Astrocyte of the spinal cord (primary cell): ENCODE results near the gene KIAA2012.

ENCODE experiments used
- DNase-seq: peaks from one replicate; pipeline ENCODE4 v3.0.0; 2011; ENCODE audit warnings: low read depth, low spot score
- H3K4me3 ChIP-seq: 2 replicates; pipeline ENCODE4 v1.5.1; 2011; ENCODE audit warnings: low read depth, mild to moderate bottlenecking, low read length, moderate library complexity
- in situ Hi-C: cut with HindIII; loops from 2 replicates; pipeline ENCODE4 v1.10.0; 2017; ENCODE audit warnings: low sequenced_read_pairs
- TF ChIP-seq, protein P1 (sequence below): IDR thresholded peaks from 2 replicates; pipeline ENCODE4 v1.5.1; 2012; ENCODE audit warnings: low read depth, mild to moderate bottlenecking, low read length, inconsistent platforms

Gene KIAA2012

DNA sequence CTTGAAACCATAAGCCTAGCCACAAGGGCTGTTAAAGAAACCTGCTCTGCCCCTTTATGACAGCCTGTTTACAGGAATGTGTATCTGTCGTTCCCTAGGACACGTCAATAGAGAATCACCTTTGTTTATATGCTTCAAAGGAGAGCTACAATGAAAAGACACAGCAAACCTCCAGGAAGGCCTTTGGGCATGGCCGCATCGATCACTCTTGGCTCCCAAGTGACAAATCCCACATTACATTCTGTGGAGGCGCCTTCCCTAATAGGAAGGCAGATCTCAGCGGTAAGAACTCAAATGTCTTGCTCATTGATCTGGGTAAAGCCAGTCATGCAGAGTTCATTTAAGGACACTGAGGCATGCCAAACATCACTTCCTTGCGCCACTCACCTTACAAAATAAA lies 26.5 kb downstream of the KIAA2012 start:
- DNase-seq: no peak
- H3K4me3 ChIP-seq: no peak overlapping the region
- in situ Hi-C loops: no loop called here
- TF ChIP-seq, protein P1, sequence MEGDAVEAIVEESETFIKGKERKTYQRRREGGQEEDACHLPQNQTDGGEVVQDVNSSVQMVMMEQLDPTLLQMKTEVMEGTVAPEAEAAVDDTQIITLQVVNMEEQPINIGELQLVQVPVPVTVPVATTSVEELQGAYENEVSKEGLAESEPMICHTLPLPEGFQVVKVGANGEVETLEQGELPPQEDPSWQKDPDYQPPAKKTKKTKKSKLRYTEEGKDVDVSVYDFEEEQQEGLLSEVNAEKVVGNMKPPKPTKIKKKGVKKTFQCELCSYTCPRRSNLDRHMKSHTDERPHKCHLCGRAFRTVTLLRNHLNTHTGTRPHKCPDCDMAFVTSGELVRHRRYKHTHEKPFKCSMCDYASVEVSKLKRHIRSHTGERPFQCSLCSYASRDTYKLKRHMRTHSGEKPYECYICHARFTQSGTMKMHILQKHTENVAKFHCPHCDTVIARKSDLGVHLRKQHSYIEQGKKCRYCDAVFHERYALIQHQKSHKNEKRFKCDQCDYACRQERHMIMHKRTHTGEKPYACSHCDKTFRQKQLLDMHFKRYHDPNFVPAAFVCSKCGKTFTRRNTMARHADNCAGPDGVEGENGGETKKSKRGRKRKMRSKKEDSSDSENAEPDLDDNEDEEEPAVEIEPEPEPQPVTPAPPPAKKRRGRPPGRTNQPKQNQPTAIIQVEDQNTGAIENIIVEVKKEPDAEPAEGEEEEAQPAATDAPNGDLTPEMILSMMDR: no peak

DNA sequence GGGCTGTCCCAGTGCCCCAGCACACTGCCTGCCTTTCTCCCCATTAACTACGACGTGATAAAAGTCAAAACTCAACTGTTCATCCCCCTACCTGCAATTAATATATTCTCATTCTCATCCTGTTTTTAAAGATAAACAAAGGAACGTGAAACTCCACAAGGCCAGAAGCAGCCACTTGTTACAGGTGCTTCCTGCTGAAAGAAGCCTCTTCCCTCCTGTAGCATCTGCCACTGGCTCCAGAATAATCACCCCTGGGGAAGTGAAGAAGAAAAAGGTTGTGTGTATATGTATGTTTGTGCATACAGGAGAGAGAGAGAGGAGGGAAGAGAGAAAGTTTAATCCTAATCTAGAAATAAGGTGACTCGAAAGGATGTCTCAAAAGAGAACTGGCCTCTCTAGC lies 27.1 kb downstream of the KIAA2012 start:
- TF ChIP-seq, protein P1: no peak

DNA sequence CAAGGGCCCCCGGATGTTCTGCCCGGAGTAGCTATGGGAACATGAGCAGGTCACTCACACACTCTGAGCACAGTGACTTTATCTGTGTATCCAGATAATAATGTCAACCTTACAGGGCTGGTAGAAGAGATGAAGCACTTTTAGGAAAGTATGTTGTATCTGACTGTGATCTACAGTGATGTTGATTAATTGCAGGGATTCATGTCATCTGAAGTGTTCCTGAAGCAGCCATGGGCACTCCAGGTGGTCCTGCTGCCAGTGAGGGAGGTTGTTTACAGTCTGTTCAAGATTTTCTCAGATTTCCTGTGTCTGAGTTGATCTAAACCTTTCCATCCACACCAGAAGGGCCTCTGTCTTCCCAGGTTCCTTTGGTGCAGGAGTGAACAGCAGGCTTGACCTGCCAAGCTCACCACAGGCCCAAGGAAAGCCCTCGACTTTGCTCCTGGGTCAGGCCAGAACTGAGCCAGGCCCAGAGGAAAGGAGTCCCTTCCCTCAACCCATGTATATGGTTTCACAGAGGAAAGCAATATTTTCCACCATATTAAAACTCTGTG lies 28.0 kb downstream of the KIAA2012 start:
- TF ChIP-seq, protein P1: no peak
- in situ Hi-C loops: no loop called here
- H3K4me3 ChIP-seq: no peak overlapping the region
- no peak for DNase-seq

More for the DNA sequence above, 27.1 kb downstream of the KIAA2012 start:
- no peak for DNase-seq
- no peak overlapping the region for H3K4me3 ChIP-seq
- in situ Hi-C loops: no loop called here

- DNase-seq: no peak
- TF ChIP-seq, protein P1: no peak
- in situ Hi-C loops: no loop called here
- no peak overlapping the region for H3K4me3 ChIP-seq
These were observed 29.5 kb downstream of the KIAA2012 start for GRCh38 chr2:202102425-202103000.

DNA sequence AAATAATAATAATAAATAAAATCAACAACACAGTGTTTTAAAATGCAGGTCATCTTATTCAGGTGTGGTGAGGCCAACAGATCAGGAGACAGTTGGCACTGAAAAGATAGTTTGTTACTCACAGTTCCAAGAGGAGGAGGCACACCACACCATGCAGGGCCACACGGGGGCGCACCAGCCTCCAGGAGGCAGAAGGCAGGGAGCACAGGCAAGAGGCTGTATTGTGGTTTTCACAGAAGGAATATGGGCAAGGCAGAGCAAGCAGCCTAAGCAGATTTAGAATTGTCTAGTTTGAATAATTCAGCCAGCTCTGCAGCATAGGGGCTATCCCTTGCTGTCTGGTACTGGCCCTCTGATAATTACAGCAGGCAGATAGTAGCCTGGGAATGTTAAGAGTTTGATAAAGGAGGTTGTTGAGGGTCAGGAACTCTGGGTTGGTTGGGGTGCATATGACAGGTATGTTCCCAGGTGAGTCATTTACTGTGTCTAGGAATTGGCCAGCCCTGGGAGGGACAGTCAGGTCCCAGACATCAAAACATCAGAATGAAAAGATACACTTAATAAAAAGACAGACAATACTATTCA lies 31.3 kb downstream of the KIAA2012 start:
- H3K4me3 ChIP-seq: no peak overlapping the region
- peak; percentile 40 for DNase-seq
- in situ Hi-C loops: no loop called here
- TF ChIP-seq, protein P1: peak; percentile 73

DNA sequence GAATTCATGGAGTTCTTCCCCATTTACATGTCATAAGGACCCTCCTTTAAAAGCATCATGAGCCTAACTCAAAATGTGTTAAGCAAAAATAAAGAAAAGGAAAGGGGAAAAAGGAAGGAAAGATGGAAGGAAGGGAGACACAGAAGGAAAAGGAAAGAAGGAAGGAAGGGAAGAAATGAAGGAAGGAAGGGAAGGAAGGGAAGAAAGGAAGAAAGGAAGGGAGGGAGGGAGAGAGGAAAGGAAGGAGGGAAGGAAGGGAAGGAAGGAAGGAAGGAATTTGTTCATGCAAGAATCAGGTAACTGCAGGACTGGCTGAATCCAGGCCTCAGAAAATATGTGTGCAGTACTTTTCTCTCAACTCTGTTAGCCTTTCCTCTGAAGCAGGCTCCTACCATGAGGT lies 32.0 kb downstream of the KIAA2012 start:
- in situ Hi-C loops: no loop called here
- no peak overlapping the region for H3K4me3 ChIP-seq
- TF ChIP-seq, protein P1: no peak
- DNase-seq: no peak
